OCI-LY7 (cell line): ENCODE results near the gene ATG9B. TPM values are rescaled to one million over a fixed set of nuclear protein-coding genes. Genes with fewer than 3 reads are reported as not detected.

Experiments used
- BruUV-seq: library from RNA; stranded (reverse); fragments of 400-500 nt; replicated peaks from 2 replicates; lab custom pipeline; 2021; lab: Mats Ljungman, UMichigan
- CTCF ChIA-PET: fragments of 300-600 bp; sonication (Branson Sonifier 250); formaldehyde crosslinking; loops from one replicate; lab custom pipeline; 2022; ENCODE audit warnings: antibody characterized with exemption; ENCODE audit not compliant: unreplicated experiment; lab: Charles Lee
- POLR2A ChIA-PET: fragments of 300-600 bp; sonication (Branson Sonifier 250); formaldehyde crosslinking; loops from one replicate; lab custom pipeline; 2022; ENCODE audit warnings: antibody characterized with exemption; lab: Charles Lee
- DNase-seq: peaks from one replicate; pipeline ENCODE4 v3.0.0-alpha.2; 2015; ENCODE audit warnings: low spot score
- H2AFZ ChIP-seq: fragments of 200-600 bp; sonication (generic), shearing (Covaris generic); 2 replicates; pipeline ENCODE4 v1.6.1; 2014; ENCODE audit warnings: mild to moderate bottlenecking, antibody characterized with exemption, low read length, moderate library complexity
- H3K27ac ChIP-seq: fragments of 200-600 bp; sonication (generic); 2 replicates; pipeline ENCODE4 v1.5.1; 2014; ENCODE audit warnings: mixed run types, low read depth, mild to moderate bottlenecking, moderate library complexity, low read length, inconsistent platforms; ENCODE audit not compliant: poor library complexity, severe bottlenecking
- H3K36me3 ChIP-seq: fragments of 200-600 bp; sonication (generic); 2 replicates; pipeline ENCODE4 v1.6.1; 2014; ENCODE audit warnings: mild to moderate bottlenecking, antibody characterized with exemption, low read length, moderate library complexity, mixed read lengths; ENCODE audit not compliant: insufficient read depth
- H3K4me1 ChIP-seq: fragments of 200-600 bp; sonication (generic); 2 replicates; pipeline ENCODE4 v1.5.1; 2014; ENCODE audit warnings: mild to moderate bottlenecking, low read length; ENCODE audit not compliant: insufficient read depth, poor library complexity, severe bottlenecking
- H3K4me2 ChIP-seq: fragments of 200-600 bp; sonication (generic); 2 replicates; pipeline ENCODE4 v1.6.1; 2014; ENCODE audit warnings: mild to moderate bottlenecking, low read length
- H3K4me3 ChIP-seq: fragments of 200-600 bp; sonication (generic); 2 replicates; pipeline ENCODE4 v1.5.1; 2014; ENCODE audit warnings: mild to moderate bottlenecking, low read depth, low read length; ENCODE audit not compliant: poor library complexity, severe bottlenecking
- H3K79me2 ChIP-seq: fragments of 200-600 bp; sonication (generic); 2 replicates; pipeline ENCODE4 v1.6.1; 2016; ENCODE audit warnings: low read depth, mild to moderate bottlenecking, low read length, moderate library complexity, mixed read lengths; ENCODE audit not compliant: insufficient read depth
- H3K9me2 ChIP-seq: fragments of 200-600 bp; sonication (generic); 2 replicates; pipeline ENCODE4 v1.6.1; 2016; ENCODE audit warnings: mild to moderate bottlenecking, low read length, mixed read lengths; ENCODE audit not compliant: insufficient read depth
- H3K9me3 ChIP-seq: fragments of 200-600 bp; sonication (generic); 2 replicates; pipeline ENCODE4 v1.6.1; 2014; ENCODE audit warnings: mild to moderate bottlenecking, mixed run types, low read length, mixed read lengths
- H4K20me1 ChIP-seq: fragments of 200-600 bp; sonication (generic); 2 replicates; pipeline ENCODE4 v1.6.1; 2014; ENCODE audit warnings: mild to moderate bottlenecking, antibody characterized with exemption, low read length, moderate library complexity, mixed read lengths; ENCODE audit not compliant: insufficient read depth
- CTCF ChIP-seq: fragments of 200-600 bp; sonication (generic); conservative IDR thresholded peaks from 2 replicates; pipeline ENCODE4 v1.5.1; 2014; ENCODE audit warnings: mild to moderate bottlenecking, antibody characterized with exemption, low read length, moderate library complexity, mixed read lengths
- EZH2phosphoT487 ChIP-seq: fragments of 200-600 bp; sonication (generic); IDR thresholded peaks from 2 replicates; pipeline ENCODE4 v1.6.1; 2018; ENCODE audit warnings: low read depth, borderline replicate concordance, mild to moderate bottlenecking, mixed run types, antibody characterized with exemption, low read length, moderate library complexity, mixed read lengths
- intact Hi-C: fragments of 100-400 bp; cut with micrococcal nuclease; formaldehyde crosslinking; loops from one replicate; pipeline ENCODE4 v1.10.0; 2022; ENCODE audit not compliant: unreplicated experiment
- total RNA-seq, 2 experiments: library from RNA; depleted of rRNA in 1 of 2; stranded (reverse); fragments of >200 nt in 1 of 2; shearing (Covaris generic) in 1 of 2; gene quantifications; 2 replicates each; pipeline ENCODE4 v1.2.3, GENCODE V29; 2014 to 2022

The ATG9B gene
- total RNA-seq, 2 experiments from 2014 or later: 0.97 to 1.1 TPM

GRCh38 chr7:151017953-151018420, 6.3 kb downstream of the ATG9B start:
- Histone ChIP-seq H3K9me3 (no peaks in the 10 kb centered on the region), H2AFZ (peak overlapping the region; percentile 53; the same call in 1 of the 2 replicates)
- POLR2A ChIA-PET: no interaction called here

GRCh38 chr7:151017370-151017952, 6.8 kb downstream of the ATG9B start:
- intact Hi-C loops: loop anchor here (5.0 kb wide), 1 partner anchor 95 kb away; no protein-coding TSS in a partner anchor
- Histone ChIP-seq H3K36me3 (no peaks in the 10 kb centered on the region), H3K79me2 (no peaks in the 10 kb centered on the region), H3K27ac (no peak overlapping the region), H4K20me1 (no peaks in the 10 kb centered on the region), H3K9me2 (no peaks in the 10 kb centered on the region), H3K4me2 (peak overlapping the region; percentile 59), H2AFZ (peak overlapping the region; percentile 53; the same call in 1 of the 2 replicates), H3K9me3 (no peaks in the 10 kb centered on the region), H3K4me3 (peak overlapping the region; percentile 44), H3K4me1 (peaks cover 10% of the 10 kb centered on the region)
- no TSS peak for BruUV-seq
- DNase-seq: no peak
- POLR2A ChIA-PET: no interaction called here
- TF ChIP-seq EZH2phosphoT487 (no peak), CTCF (no peak)
- CTCF ChIA-PET: interaction anchor here (1.4 kb wide), 1 partner anchor 9 kb away, joined by 3 read pairs; no protein-coding TSS in a partner anchor

More at GRCh38 chr7:151017953-151018420, 6.3 kb downstream of the ATG9B start:
- TF ChIP-seq EZH2phosphoT487 (no peak), CTCF (peak; percentile 90)
- Histone ChIP-seq H3K4me1 (peaks cover 10% of the 10 kb centered on the region), H3K36me3 (no peaks in the 10 kb centered on the region), H3K4me2 (peak overlapping the region; percentile 59), H3K4me3 (peak overlapping the region; percentile 44), H4K20me1 (no peaks in the 10 kb centered on the region), H3K27ac (no peak overlapping the region), H3K79me2 (no peaks in the 10 kb centered on the region), H3K9me2 (no peaks in the 10 kb centered on the region)
- intact Hi-C loops: loop anchor here (1.0 to 5.0 kb wide), 2 partner anchors 55 to 94 kb away; no protein-coding TSS in a partner anchor
- no TSS peak for BruUV-seq
- DNase-seq: peak; percentile 72
- CTCF ChIA-PET: interaction anchor here (0.5 to 1.4 kb wide), 3 partner anchors 9 to 120 kb away, joined by 3 to 4 read pairs (median 4); no protein-coding TSS in a partner anchor

- Histone ChIP-seq H2AFZ (no peak overlapping the region), H3K4me1 (peaks cover 10% of the 10 kb centered on the region), H3K4me2 (no peak overlapping the region), H3K36me3 (no peaks in the 10 kb centered on the region), H3K79me2 (no peaks in the 10 kb centered on the region), H3K4me3 (no peak overlapping the region), H3K9me3 (no peaks in the 10 kb centered on the region), H3K9me2 (no peaks in the 10 kb centered on the region), H3K27ac (no peak overlapping the region), H4K20me1 (no peaks in the 10 kb centered on the region)
- CTCF ChIA-PET: interaction anchor here (0.5 to 1.0 kb wide), 2 partner anchors 10 to 125 kb away, joined by 3 to 7 read pairs; no protein-coding TSS in a partner anchor
- DNase-seq: no peak
- intact Hi-C loops: loop anchor here (5.0 kb wide), 1 partner anchor 95 kb away; no protein-coding TSS in a partner anchor
- POLR2A ChIA-PET: no interaction called here
- TF ChIP-seq CTCF: no peak
- no peak for TF ChIP-seq EZH2phosphoT487
- BruUV-seq: no TSS peak
Observed at GRCh38 chr7:151016942-151017341, 7.4 kb downstream of the ATG9B start.
